Measurements from ENCODE around the gene SLIT3. TPM values are rescaled to one million over a fixed set of nuclear protein-coding genes. Genes with fewer than 3 reads are reported as not detected.

Gene SLIT3
- total RNA-seq, 1 experiment from 2014 or later: 0.92 TPM

- no peak for TF ChIP-seq CTCF (conservative IDR thresholded peaks at IDR 0.05)
- Mint-ChIP-seq H3K9me3 (no peaks in the 10 kb centered on the region), H3K4me3 (no peak overlapping the region), H3K36me3 (ENCODE audit: insufficient read depth in 1 of 3, low read depth in 3 of 3) (no peaks in the 10 kb centered on the region), H3K27ac (no peak overlapping the region), H3K4me1 (no peaks in the 10 kb centered on the region), H3K27me3 (ENCODE audit: low read depth) (peaks cover 9% of the 10 kb centered on the region)
- Histone ChIP-seq H4K5ac (ENCODE audit: insufficient read length, low read depth, low read length) (no peak overlapping the region), H3K27ac (ENCODE audit: insufficient read length, low read depth, low read length) (no peak overlapping the region), H2AK5ac (ENCODE audit: insufficient read length, low read length) (no peak overlapping the region), H4K8ac (replicated peaks; ENCODE audit: insufficient read length, low read depth, low read length) (no peak overlapping the region), H3K23ac (ENCODE audit: insufficient read length, low read depth, low read length) (no peak overlapping the region), H4K20me1 (ENCODE audit: control insufficient read depth, insufficient read depth, insufficient read length) (no peaks in the 10 kb centered on the region), H3K56ac (ENCODE audit: insufficient read length, low read depth, low read length) (no peak overlapping the region), H3K18ac (ENCODE audit: insufficient read length, low read depth, low read length) (no peak overlapping the region), H2BK15ac (ENCODE audit: low read depth, low read length) (no peak overlapping the region), H3K79me2 (ENCODE audit: insufficient read depth, low read length) (no peaks in the 10 kb centered on the region), H3K23me2 (ENCODE audit: insufficient read length, low read depth, low read length, poor library complexity, severe bottlenecking) (no peaks in the 10 kb centered on the region), H2BK12ac (ENCODE audit: insufficient read length, low read depth, low read length) (no peak overlapping the region), H3T11ph (ENCODE audit: low read length) (no peak overlapping the region), H3K4me2 (ENCODE audit: insufficient read depth, insufficient read length, low read length) (no peak overlapping the region), H2BK5ac (ENCODE audit: insufficient read length, low read length) (no peak overlapping the region), H3K27me3 (ENCODE audit: insufficient read depth, low read length) (no peaks in the 10 kb centered on the region), H2BK120ac (ENCODE audit: low read depth, low read length, poor library complexity, severe bottlenecking) (no peak overlapping the region), H2AFZ (ENCODE audit: low read length) (no peak overlapping the region), H3K4ac (ENCODE audit: low read depth, low read length) (no peak overlapping the region), H2BK20ac (ENCODE audit: low read depth, low read length, poor library complexity, severe bottlenecking) (no peak overlapping the region), H3K14ac (ENCODE audit: insufficient read depth, low read length) (no peak overlapping the region), H4K91ac (ENCODE audit: insufficient read length, low read depth, low read length) (no peak overlapping the region), H3K79me1 (ENCODE audit: insufficient read depth, low read depth, low read length, poor library complexity, severe bottlenecking) (no peaks in the 10 kb centered on the region), H3K9ac (ENCODE audit: extremely low read depth, insufficient read length, low read length) (no peak overlapping the region), H3K4me1 (ENCODE audit: insufficient read depth, low read length) (no peaks in the 10 kb centered on the region), H3K9me3 (ENCODE audit: control insufficient read depth, low read depth, low read length) (no peaks in the 10 kb centered on the region)
- no peak for DNase-seq
Measured at GRCh38 chr5:169341556-169341955, 40.6 kb upstream of the SLIT3 start.
